HepG2 (cell line): ENCODE measurements around the gene ATG13. TPM values are rescaled to one million over a fixed set of nuclear protein-coding genes. Genes with fewer than 3 reads are reported as not detected.

Experiments used
- ARID4A ChIP-seq: sonication (generic); formaldehyde crosslinking; IDR thresholded peaks from 2 replicates; pipeline ENCODE4 v1.5.0; 2020; ENCODE audit warnings: mild to moderate bottlenecking, missing genetic modification reagents, borderline replicate concordance
- ETV5 ChIP-seq: IDR thresholded peaks from 2 replicates; pipeline ENCODE4 v1.6.1; 2018; ENCODE audit warnings: missing biosample characterization, missing genetic modification reagents, inconsistent platforms, borderline replicate concordance
- FOXC1 ChIP-seq: sonication (generic); formaldehyde crosslinking; IDR thresholded peaks from 2 replicates; pipeline ENCODE4 v1.8.0; 2022; ENCODE audit warnings: mild to moderate bottlenecking, missing genetic modification reagents, borderline replicate concordance
- GMEB2 ChIP-seq: IDR thresholded peaks from 2 replicates; pipeline ENCODE4 v1.6.1; 2016; ENCODE audit warnings: missing biosample characterization, missing genetic modification reagents, low read depth
- PHF21A ChIP-seq: sonication (generic); formaldehyde crosslinking; IDR thresholded peaks from 2 replicates; pipeline ENCODE4 v1.5.0; 2020; ENCODE audit warnings: mild to moderate bottlenecking, missing genetic modification reagents
- TBX2 ChIP-seq: sonication (generic); formaldehyde crosslinking; IDR thresholded peaks from 2 replicates; pipeline ENCODE4 v1.5.0; 2020; ENCODE audit warnings: missing genetic modification reagents, mild to moderate bottlenecking, borderline replicate concordance
- TFAP4 ChIP-seq: sonication (generic); IDR thresholded peaks from 2 replicates; pipeline ENCODE4 v1.6.1; 2016; ENCODE audit warnings: low read depth, borderline replicate concordance
- TFDP1 ChIP-seq: IDR thresholded peaks from 2 replicates; pipeline ENCODE4 v1.6.1; 2016; ENCODE audit warnings: missing compliant biosample characterization, missing genetic modification reagents, borderline replicate concordance
- ZBTB33 ChIP-seq: sonication (generic); formaldehyde crosslinking; IDR thresholded peaks from 2 replicates; pipeline ENCODE4 v1.4.0; 2020; ENCODE audit warnings: missing genetic modification reagents
- ZMYM4 ChIP-seq: sonication (generic); formaldehyde crosslinking; IDR thresholded peaks from 2 replicates; pipeline ENCODE4 v1.8.1; 2023; ENCODE audit warnings: mild to moderate bottlenecking, missing genetic modification reagents
- ZNF276 ChIP-seq: sonication (generic); formaldehyde crosslinking; IDR thresholded peaks from 2 replicates; pipeline ENCODE4 v1.4.0; 2020; ENCODE audit warnings: mild to moderate bottlenecking, low read depth, missing genetic modification reagents
- ZNF431 ChIP-seq: sonication (generic); formaldehyde crosslinking; IDR thresholded peaks from 2 replicates; pipeline ENCODE4 v1.9.0; 2022; ENCODE audit warnings: missing genetic modification reagents, low read depth, mild to moderate bottlenecking, borderline replicate concordance
- ZNF432 ChIP-seq: sonication (generic); formaldehyde crosslinking; IDR thresholded peaks from 2 replicates; pipeline ENCODE4 v1.5.0; 2020; ENCODE audit warnings: missing genetic modification reagents, mild to moderate bottlenecking, borderline replicate concordance
- ZNF616 ChIP-seq: sonication (generic); formaldehyde crosslinking; IDR thresholded peaks from 2 replicates; pipeline ENCODE4 v1.5.0; 2020; ENCODE audit warnings: low read depth, mild to moderate bottlenecking, missing genetic modification reagents
- ZNF841 ChIP-seq: sonication (generic); formaldehyde crosslinking; IDR thresholded peaks from 2 replicates; pipeline ENCODE4 v1.8.1; 2023; ENCODE audit warnings: missing genetic modification reagents, borderline replicate concordance
- polyA plus RNA-seq, 8 experiments: library from polyadenylated mRNA; depleted of rRNA in 3 of 8; stranded (reverse) in 7 of 8; unstranded in 1 of 8; fragments of >200 nt; fragmentation: Illumina TruSeq in 4 of 8; extraction: Trizol in 4 of 8; gene quantifications; 2 replicates each; pipeline versions ENCODE4 v1.2.1 to v1.2.3, GENCODE V29; 2011 to 2016; ENCODE audit warnings: low read depth in 4 of 8, missing spikeins in 1 of 8, mixed read lengths in 1 of 8; ENCODE audit not compliant: insufficient read depth in 1 of 8
- total RNA-seq, 5 experiments: library from RNA; depleted of rRNA; stranded (reverse); fragments of >200 nt; fragmentation: Illumina TruSeq; extraction: Trizol; gene quantifications; 2 replicates each; pipeline ENCODE4 v1.2.3, GENCODE V29; 2016; ENCODE audit warnings: low read depth in 1 of 5

ATG13 gene
- total and polyA plus RNA-seq, 2 of the 13 experiments (the other 11 are each of a cell fraction or from before 2014, with no cell fraction given), result 55.0 to 77.3 TPM

- TF ChIP-seq ZNF276 (CRISPR knock-in tag), result no peak
- TF ChIP-seq TBX2 (CRISPR knock-in tag), result peak; percentile 75
- TF ChIP-seq PHF21A, result peak; percentile 80
- TF ChIP-seq ZBTB33, result no peak
- peak; percentile 14; the same call in 1 of the 2 replicates for TF ChIP-seq TFAP4
- TF ChIP-seq TFDP1, result peak; percentile 66; the same call in 1 of the 2 replicates
- TF ChIP-seq ZNF841 (CRISPR knock-in tag), result no peak
- TF ChIP-seq ZNF431 (CRISPR knock-in tag), result peak; percentile 79; the same call in 1 of the 2 replicates
- TF ChIP-seq GMEB2 (CRISPR knock-in tag), result peak; percentile 56
- TF ChIP-seq ZNF432, result 0 out of 2 replicates have a peak, but pooled peaks have one; percentile 10
- 0 out of 2 replicates have a peak, but pooled peaks have one; percentile 38 for TF ChIP-seq ZNF616 (CRISPR knock-in tag)
- TF ChIP-seq FOXC1, result no peak
- peak; percentile 91 for TF ChIP-seq ARID4A (CRISPR knock-in tag)
- 0 out of 2 replicates have a peak, but pooled peaks have one; percentile 39 for TF ChIP-seq ZMYM4 (CRISPR knock-in tag)
- peak; percentile 85 for TF ChIP-seq ETV5 (CRISPR knock-in tag)
Observed at GRCh38 chr11:46617134-46617971, at the start of gene ATG13, which contains the start of gene HARBI1 (continued).
